SK-N-SH treated with all-trans-retinoic acid at 6 μM for 48 hours (cell line): ENCODE data around the gene AGR2.

Experiments used
- CREB5 ChIP-seq: fragments of 250-450 bp; sonication (Bioruptor Pico); IDR thresholded peaks from 2 replicates; pipeline ENCODE4 v1.5.1; 2020; ENCODE audit warnings: low read depth, mild to moderate bottlenecking, moderate library complexity
- CSDC2 ChIP-seq: fragments of 250-450 bp; sonication (Bioruptor Pico); IDR thresholded peaks from 2 replicates; pipeline ENCODE4 v1.5.0; 2020; ENCODE audit warnings: mild to moderate bottlenecking, moderate library complexity
- ESRRG ChIP-seq: fragments of 250-450 bp; sonication (Bioruptor Pico); IDR thresholded peaks from 2 replicates; pipeline ENCODE4 v1.6.1; 2021; ENCODE audit warnings: mild to moderate bottlenecking
- ISL1 ChIP-seq: fragments of 250-450 bp; sonication (Bioruptor Pico); IDR thresholded peaks from 2 replicates; pipeline ENCODE4 v2.1.2; 2022; ENCODE audit warnings: mild to moderate bottlenecking, moderate library complexity
- PPARA ChIP-seq: fragments of 250-450 bp; sonication (Bioruptor Pico); IDR thresholded peaks from 2 replicates; pipeline ENCODE4 v1.5.0; 2020; ENCODE audit warnings: mild to moderate bottlenecking, borderline replicate concordance
- SNAI2 ChIP-seq: fragments of 250-450 bp; sonication (Bioruptor Pico); IDR thresholded peaks from 2 replicates; pipeline ENCODE4 v1.5.0; 2020; ENCODE audit warnings: mild to moderate bottlenecking, moderate library complexity
- TOX ChIP-seq: fragments of 250-450 bp; sonication (Bioruptor Pico); IDR thresholded peaks from 2 replicates; pipeline ENCODE4 v1.8.0; 2021; ENCODE audit warnings: mild to moderate bottlenecking, moderate library complexity, borderline replicate concordance
- ZFP30 ChIP-seq: fragments of 450-650 bp; formaldehyde crosslinking; IDR thresholded peaks from 2 replicates; pipeline ENCODE4 v1.5.0; 2022; ENCODE audit warnings: mild to moderate bottlenecking, moderate library complexity
- ZNF565 ChIP-seq: fragments of 450-650 bp; formaldehyde crosslinking; conservative IDR thresholded peaks from 2 replicates; pipeline ENCODE4 v1.5.0; 2020; ENCODE audit warnings: low read depth, mild to moderate bottlenecking, moderate library complexity

DNA sequence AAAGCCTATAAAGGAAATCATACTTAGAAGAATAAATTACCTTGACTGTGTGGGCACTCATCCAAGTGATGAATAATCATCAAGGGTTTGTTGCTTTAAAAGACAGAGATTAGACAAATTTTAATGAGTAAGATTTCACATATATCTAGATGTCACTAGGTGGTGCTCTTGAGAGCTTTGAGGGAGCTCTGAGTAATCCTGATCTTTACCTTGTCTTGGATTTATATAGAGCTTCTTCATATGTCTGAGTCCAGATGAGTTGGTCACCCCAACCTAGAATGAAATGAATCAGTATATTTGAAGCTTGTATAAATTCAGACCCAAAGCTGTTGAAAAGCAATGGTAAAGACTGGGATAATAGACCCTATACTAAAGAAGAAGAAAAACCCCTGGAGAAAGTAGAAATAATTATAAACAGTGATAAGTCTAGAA is 3.7 kb downstream of the AGR2 start:
- TF ChIP-seq CSDC2 (CRISPR knock-in tag) (no peak), CREB5 (CRISPR knock-in tag) (no peak), SNAI2 (CRISPR knock-in tag) (no peak), PPARA (CRISPR knock-in tag) (no peak), ESRRG (CRISPR knock-in tag) (no peak), ZFP30 (no peak), ISL1 (CRISPR knock-in tag) (0 out of 2 replicates have a peak, but pooled peaks have one; percentile 27), TOX (CRISPR knock-in tag) (no peak), ZNF565 (CRISPR knock-in tag) (no peak)
